SK-N-SH treated with all-trans-retinoic acid at 6 μM for 48 hours (cell line): ENCODE results near the gene SPDYE2B.
A peak's percentile ranks its signal among the peaks of the same experiment; 100 is the strongest.
"Not testable (repeated sequence)": the region's sequence is repeated elsewhere in the genome, so short reads cannot be mapped to it uniquely, and the experiment has no call there.

Experiments
- ATAC-seq: fragments of 200-7000 bp; cut with Tn5 transposase; 3 replicates; pipeline ENCODE4 v1.9.1; 2020; ENCODE audit warnings: mild to moderate bottlenecking, moderate library complexity

The SPDYE2B gene

DNA sequence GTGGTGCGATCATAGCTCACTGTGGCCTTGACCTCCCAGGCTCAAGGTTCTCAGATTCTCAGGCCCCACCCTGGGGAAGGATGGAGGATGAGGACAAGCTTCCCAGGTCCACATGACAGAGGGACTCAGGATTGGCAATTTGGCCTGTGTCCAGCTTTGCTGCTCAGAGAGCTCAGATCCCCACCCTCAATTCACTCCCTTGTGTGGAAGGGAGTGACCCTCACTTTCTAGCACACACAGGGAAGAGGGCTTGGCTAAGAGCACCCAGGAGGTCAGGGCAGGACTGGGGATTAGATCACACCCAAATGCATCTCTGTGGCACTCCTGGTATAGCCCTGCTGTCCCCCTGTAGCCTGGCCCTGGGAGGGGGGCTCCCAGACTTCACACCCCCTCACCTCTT, 6.7 kb upstream of the SPDYE2B start:
- not testable (repeated sequence) for ATAC-seq

DNA sequence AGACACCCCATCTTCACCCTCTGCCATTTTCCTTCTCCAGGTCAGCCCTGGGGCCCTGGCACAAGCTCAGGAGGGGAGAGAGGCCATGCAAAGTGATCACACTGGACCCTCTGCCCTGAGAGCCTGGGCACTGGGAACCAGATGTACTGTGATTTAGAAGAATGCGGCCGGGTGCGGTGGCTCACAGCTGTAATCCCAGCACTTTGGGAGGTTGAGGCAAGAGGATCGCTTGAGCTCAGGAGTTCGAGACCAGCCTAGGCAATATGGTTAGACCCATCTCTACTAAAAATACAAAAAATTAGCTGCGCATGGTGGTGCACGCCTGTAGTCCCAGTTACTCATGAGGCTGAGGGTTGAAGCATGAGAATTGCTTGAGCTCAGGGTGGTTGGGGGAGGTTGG, 2.3 kb upstream of the SPDYE2B start:
- ATAC-seq, result not testable (repeated sequence)

DNA sequence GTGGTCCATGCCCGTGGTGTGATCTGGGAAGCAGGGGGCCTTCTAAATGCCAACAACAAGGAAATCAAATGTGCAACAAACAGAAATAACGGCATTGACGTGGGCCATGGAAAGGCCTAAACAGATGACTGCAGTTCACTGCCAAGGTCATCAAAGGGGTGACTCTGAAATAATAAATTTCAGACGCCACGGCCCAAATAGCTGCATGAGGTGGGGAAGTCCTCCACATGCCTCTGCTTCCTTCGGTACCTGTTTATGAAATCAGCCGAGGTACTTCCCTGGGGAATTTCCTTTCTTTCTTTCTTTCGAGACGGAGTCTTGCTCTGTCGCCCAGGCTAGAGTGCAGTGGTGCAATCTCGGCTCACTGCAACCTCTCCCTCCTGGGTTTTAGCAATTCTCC, 14.6 kb downstream of the SPDYE2B start:
- not testable (repeated sequence) for ATAC-seq

DNA sequence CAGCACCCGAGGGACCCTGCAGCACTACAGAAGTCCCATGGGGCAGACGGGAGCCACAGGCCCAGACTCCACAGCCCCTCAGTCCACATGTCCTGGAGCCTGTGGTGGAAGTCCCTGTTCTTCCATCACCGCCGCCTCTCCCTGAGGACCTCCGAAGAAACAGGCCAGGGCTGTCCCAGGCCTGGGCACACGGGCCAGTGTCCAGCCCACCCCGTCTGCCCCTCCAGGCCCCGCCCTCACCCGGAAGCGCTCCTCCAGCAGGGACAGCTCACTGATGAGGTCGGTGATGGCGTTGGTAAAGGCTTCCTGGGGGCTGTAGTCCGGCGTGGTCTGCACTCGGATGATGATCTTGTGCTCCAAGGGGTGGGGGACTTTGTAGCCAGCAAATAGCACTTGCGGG, 16.7 kb downstream of the SPDYE2B start:
- ATAC-seq, result not testable (repeated sequence)

DNA sequence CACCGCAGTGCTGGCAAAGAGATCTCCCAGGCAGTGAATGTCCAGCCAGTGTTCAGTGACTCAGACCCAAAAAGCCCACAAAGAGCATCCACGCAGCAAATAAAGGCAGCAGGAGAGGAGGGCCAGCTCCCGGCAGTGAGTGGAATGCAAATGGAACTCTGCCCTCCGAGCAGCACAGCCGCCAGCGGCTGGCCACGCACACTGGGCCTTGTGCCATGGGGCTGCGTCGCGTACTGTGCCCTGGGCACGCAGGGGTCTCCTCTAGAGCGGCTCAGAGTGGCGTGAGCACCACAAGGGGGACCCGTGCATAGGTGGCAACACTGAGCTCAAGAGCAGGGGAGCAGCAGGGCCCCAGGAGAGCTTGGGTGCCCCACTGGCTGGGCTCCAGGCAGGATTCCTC, 17.4 kb downstream of the SPDYE2B start:
- peak; percentile 14; the same call in 2 of the 3 replicates for ATAC-seq

DNA sequence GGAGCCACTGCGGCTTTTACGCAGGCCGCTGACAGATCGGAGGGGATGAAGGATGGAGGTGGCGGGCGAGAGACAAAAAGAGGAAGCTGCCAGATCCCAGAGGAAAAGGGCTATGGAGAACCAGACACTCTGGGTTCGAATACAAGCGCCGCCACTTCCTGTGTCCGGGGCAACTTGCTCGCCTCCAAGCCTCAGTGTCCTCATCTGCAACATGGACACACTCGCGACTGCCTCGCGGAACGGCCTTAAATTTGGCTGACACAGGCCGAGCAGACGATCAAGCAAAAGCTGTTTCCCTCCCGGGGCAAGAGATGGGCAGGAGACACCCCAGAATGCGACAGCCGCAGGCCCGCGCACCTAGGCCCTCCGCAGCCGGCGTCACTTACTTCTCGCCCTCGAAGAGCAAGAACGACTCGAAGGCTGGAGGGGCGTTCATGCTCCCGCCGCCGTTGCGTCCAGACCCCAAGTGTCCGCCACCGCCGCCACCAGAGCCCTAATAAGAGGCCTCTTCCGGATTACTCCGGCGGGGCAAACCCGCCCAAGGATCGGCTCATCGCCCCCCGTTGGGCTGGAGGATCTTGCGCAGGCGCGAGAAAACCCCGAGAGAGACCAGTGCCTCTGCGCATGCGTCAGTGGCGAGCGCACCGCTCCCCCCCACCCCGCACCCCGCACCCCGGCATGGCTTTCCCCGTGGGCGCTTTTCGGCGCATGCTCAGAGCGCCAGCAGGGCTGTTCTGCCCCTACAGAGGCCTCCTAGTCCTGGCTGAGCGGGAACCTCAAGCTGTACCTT, 21.2 kb downstream of the SPDYE2B start, which contains the start of gene POLR2J2:
TSS of gene POLR2J2 (minus strand) at position 498 of the 790 bp plus-strand sequence. CDS start at position 436, 62 bp downstream.
- ATAC-seq, result peak; percentile 65

DNA sequence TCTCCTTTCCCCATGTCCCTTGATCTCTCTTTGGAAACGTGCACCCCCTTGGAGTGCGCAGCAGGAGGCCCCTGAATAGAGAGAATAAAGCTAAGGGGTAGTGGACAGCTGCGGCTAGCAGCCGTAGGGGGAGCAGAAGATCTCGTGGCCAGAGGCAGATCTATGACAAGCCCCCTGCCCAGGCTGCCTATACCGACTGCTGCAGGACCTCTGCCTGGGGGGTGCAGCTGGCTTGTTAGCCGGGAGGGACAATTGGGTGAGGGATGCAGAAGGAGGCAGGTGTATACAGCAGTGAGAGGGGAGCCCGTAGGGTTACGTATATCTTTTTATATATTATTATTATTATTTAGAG, 21.8 kb downstream of the SPDYE2B start:
- peak; percentile 32 for ATAC-seq

DNA sequence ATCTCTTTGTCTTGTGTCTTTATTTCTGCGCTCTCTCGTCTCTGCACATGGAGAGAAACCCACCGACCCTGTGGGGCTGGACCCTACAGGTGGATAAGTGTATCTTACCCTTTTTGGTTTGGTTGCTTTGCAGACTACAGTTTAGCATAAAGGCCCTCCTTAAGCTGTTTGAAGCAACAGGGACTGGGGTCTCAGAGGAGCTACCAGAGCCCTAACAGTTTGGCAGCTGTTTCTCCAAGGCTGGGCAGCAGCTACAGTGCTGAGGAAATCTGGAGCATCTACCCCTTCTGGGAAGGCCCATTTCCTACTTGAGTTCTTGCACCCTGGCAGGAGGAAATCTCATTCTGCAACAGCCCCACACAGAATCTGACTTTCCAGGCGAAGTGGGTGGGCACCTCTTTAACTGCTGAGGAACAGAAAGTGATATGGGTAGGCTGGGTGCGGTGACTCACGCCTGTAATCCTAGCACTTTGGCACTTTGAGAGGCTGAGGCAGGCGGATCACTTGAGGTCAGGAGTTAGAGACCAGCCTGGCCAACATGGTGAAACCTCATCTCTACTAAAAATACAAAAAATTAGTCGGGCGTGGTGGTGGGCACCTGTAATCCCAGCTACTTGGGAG, 23.4 kb downstream of the SPDYE2B start:
- peak; percentile 5 for ATAC-seq

DNA sequence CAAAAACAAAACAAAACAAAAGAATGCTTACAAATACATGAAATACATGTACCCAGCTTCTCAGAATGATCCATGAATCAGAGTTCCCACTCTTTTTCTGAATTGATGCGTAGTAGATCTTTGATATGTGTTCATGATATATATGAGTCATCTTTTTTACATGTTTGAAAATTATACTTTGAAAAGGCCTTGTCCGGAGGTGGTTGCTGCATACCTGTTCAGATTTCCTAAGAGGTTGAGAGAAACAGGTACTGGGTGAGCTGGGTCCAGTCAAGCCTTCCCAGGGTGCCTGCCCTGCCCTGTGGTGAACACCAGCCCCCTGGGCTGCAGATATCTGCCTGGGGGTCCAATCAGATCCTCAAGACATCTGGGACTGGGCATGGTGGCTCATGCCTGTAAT, 25.4 kb downstream of the SPDYE2B start:
- not testable (repeated sequence) for ATAC-seq

DNA sequence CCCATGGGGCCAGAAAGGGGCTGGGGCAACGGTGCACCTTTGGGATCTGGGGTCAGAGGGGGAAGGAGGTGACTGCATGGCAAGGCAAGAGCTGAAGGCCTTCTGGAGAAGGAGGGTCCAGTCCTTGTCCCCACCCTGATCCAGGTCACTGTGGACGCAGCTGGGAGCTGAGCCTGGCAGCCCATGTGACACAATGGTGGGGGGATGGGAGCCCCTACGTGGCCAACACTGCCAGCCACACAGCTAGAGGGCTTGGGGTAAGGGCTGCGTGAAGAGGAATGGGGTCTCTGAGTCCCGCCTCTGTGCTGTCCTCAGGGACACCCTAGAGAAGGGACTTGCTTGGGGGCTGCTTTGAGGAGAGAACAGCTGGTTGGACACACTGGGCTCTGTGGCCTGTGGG, 30.7 kb downstream of the SPDYE2B start:
- not testable (repeated sequence) for ATAC-seq

DNA sequence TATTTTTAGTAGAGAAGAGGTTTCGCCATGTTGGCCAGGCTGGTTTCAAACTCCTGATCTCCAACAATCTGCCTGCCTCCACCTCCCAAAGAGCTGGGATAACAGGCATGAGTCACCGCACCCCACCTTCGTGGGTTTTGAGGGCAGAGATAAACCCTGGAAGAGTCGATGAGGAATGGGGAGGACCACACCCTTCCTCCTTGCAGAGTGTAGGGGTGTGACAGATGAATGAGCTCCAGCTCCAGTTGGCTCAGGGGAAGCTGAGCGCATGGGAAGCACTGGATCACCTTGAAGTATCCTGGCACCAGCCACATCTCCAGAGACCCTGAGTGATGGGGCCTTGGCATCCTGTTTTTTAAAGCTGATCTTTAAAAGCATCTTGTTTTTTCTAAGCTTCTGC, 32.4 kb downstream of the SPDYE2B start:
- not testable (repeated sequence) for ATAC-seq

DNA sequence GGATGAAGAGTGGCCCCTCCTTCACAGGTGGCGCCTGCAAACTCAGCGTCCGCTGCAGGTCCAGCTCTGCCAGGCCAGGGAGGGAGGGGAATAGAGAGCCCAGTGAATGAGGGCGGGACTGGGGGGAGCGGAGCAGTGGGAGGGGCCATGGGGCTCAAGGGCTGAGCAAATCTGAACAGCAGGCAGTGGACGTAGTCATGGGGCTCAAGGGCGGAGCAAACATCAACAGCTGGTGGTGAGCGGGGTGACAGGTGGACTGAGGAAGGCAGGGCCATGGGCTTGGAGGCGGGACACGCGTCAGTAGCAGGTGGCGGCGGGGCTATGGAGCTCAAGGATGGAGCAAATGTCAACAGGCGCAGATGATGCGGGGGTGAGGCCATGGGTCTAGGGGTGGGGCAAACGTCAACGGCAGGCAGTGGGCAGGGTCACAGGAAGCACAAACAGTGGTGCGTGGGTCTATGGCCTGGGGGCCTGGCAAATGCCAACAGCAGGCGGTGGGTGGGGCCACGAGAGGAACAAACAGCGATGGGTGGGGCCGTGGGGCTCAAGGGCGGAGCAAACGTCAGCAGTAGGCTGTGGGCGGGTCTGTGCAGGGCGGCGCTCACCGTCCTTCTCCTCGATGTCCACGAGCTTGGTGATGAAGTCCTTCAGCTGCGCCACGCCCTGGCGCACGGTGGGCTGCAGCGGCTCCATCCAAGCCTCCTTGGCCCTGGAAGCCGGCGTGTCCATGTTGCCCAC, 38.3 kb downstream of the SPDYE2B start:
- peak; percentile 82 for ATAC-seq

DNA sequence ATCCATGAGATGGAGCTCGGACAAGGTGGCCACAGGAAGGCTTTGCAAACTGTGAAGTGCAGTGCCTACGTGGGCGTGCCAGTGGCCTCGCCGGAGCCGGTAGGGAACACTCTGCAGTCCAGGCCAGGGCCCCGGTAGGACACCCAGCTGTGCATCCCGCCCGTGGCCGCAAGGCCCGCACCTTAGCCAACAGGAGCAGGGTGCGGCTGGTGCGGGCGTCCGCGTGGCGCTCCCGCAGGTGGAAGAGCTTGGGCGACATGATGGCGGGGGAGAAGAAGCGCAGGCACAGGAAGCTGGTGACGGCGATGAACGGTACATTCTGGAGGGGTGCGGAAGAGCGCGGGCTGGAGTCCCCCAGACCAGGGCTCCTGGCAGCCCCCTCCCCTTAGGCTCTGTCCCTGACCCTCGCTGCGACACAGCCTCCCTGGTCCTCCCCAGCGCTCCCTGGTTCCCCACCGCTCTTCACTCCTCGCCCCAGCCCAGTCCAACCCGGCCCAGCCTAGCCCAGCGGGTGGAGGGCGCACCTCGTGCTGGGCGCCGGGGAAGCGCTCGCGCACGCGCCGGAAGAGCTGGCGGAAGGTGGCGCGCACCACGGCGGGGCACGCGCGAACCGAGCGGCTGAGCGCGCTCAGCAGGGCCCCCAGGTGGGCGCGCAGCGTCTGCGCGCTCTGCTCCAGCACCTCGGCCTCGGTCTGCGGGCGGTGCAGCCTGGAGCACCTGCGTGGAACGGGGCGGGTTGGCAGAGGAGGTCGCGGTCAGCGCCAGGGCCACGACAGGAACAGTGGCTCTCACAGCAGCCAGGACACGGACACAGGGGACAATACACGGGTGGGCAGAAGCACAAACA, 39.5 kb downstream of the SPDYE2B start:
- ATAC-seq, result peak; percentile 34

DNA sequence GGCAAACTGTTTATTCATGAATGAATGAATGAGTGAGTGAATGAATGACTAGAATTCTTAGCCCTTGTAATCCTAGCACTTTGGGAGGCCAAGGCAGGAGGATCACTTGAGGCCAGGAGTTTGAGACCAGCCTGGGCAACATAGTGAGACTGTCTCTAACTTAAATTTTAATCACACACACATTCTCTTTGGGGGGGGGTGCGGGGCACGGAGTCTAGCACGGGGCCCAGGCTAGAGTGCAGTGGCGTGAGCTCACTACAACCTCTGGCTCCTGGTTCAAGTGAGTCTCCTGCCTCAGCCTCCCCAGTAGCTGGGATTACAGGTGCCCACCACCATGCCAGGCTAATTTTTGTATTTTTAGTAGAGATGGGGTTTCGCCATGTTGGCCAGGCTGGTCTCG, 40.5 kb downstream of the SPDYE2B start:
- ATAC-seq, result not testable (repeated sequence)

DNA sequence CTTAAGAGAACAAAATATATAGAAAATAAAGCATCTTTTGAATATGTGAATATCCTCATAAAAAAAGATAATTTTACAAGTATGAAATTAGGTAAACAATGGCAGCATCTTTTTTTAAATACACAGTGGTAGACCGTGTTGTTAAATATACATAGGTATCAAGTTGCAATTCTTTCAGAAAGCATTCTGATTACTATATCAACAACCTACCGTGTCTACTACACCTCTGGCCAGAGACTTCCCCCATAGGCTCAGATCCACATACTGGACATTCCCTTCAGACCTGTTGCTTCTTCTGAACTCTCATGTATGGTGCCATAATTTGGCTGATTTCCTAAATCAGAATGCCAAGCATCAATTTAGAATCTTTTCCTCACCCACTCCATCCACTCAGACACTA, 43.9 kb downstream of the SPDYE2B start:
- not testable (repeated sequence) for ATAC-seq

DNA sequence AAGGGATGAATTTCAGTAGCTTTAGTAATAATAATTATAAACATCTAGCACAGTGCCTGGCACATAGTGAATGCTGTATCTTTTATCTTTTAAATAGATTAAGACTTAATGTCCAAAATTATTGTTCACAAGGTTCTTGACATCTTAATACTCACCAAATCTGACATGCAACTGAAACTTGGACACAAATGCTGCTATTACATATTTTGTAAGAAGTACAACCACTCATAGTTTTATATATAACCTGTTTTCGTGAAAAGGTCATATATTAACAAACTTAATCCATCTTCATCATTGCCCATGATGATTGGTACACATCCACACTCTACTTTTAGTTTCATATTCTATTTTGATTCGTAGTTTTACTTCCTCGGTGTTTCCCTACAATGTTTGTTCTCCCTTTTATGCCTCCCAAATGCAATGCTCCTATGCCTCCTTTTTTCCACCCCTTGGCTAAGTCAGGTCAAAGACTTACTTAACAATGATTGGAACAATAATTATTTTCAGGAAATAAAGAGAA, 45.0 kb downstream of the SPDYE2B start:
- not testable (repeated sequence) for ATAC-seq

DNA sequence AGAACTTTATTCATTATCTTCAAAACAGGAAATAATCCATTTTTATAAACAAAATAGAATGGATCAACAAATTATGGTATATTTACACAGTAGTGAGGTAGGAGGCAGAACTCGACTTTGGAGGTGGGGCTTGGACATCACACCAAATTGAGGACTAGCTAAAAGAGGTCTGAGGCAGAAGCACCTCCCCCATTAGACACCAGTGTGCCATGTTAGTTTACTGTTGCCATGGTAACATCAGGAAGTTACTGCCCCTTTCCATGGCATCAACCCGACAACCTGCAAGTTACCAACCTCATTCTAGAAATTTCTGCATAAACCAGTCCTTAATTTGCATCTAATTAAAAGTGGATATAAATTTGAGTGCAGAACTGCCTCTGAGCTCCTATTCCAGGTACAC, 45.9 kb downstream of the SPDYE2B start:
- ATAC-seq, result not testable (repeated sequence)

DNA sequence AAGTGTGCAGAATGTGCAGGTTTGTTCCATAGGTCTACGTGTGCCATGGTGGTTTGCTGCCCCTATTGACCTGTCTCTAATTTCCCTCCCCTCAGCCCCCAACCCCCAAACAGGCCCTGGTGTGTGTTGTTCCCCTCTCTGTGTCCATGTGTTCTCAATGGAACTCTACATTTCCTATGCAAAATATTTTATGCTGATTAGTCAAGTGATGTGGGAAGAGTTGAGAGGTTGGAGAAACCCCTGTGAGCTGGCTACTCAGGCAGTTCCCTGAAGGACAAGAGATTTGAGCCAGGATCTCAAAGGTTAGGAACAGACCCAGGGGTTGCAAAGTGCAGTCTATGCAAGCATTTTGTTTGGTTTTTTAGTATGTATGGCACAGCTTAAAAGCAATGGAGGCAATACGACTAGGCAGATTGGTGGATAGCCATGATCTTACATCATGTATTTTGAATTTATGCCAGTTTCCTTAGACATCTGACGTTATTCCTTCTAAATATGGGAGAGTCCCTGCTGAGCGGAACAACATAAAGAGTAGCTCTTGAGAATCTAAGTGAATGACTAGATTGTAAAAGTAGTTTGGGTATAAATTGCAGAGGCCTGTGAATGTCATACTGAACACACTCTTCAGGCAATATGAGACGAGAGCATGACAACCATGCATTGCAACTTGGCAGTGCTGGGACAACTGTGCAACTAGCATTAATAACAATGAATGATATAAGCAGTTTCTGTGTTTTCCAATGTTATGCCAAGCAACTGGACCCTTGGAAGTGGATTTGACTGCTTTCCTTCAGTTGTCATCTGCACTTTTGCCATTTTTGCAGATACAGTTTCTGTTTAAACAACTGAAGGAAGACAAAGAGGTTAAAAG, 47.8 kb downstream of the SPDYE2B start:
- ATAC-seq, result not testable (repeated sequence)

DNA sequence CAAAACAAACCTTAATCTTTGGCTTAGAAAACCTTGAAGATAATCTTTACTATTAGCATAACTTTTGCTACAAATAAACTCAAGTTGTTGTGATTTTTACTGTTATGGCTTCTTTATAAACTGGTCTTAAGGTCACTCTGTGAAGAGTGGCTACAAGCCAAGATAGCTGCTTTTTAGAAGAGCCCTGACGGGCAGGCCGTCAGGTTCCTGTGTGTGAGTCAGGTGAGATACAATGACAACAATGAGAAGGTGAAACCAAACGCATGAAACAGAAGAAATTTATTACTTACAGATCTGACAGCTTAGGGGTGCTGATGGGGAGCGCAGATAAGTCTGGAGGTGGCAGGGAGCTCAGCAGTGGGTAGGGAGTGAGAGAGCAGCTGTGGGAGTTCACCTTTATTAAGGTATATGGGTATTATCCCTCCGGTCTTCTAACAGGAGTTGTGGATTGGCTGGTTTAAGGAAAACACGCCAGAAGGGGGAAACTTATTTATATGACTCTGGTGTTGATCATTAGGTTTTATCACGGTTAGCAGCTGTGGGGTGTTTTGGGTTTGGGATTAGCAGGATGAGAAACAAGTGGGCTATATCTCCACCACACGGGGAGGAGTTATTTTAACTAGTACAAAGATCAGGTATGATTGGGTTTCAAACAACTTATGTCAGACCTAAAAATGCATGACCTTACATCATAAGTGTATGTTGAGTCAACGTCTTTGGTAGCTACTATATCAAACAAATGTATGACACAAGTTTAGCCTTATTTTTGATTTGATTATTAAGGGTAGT, 49.0 kb downstream of the SPDYE2B start:
- ATAC-seq, result not testable (repeated sequence)
